Posterior vena cava (tissue), 2 donors: ENCODE data around the gene MED25. TPM values are rescaled to one million over a fixed set of nuclear protein-coding genes. Genes with fewer than 3 reads are reported as not detected.
A peak's percentile ranks its signal among the peaks of the same experiment; 100 is the strongest.
"Not testable (repeated sequence)": the region's sequence is repeated elsewhere in the genome, so short reads cannot be mapped to it uniquely, and the experiment has no call there.

Experiments
- DNase-seq: peaks from one replicate; pipeline ENCODE4 v3.0.0-alpha.2; 2020; ENCODE audit warnings: low spot score
- intact Hi-C, 2 donors: fragments of 100-400 bp; cut with DNase I; formaldehyde crosslinking; loops; one replicate each; pipeline versions ENCODE4 v1.14.1 to v1.14.2; 2022 to 2023
- total RNA-seq, 2 donors: library from RNA; stranded (reverse); fragmentation: NEBNext Ultra II Directional; extraction: Animal tissue kit (Norgen Biotek cat#: 25700); gene quantifications; one replicate each; pipeline ENCODE4 v1.2.1, GENCODE V29; 2021
- donor health status: DM: yes; HTN: yes; CAD: no.
- donor health status: DM: yes; HTN: yes; CAD: no.

The MED25 gene
- total RNA-seq, 2 donors from 2014 or later, result 25.6 to 25.9 TPM

DNA sequence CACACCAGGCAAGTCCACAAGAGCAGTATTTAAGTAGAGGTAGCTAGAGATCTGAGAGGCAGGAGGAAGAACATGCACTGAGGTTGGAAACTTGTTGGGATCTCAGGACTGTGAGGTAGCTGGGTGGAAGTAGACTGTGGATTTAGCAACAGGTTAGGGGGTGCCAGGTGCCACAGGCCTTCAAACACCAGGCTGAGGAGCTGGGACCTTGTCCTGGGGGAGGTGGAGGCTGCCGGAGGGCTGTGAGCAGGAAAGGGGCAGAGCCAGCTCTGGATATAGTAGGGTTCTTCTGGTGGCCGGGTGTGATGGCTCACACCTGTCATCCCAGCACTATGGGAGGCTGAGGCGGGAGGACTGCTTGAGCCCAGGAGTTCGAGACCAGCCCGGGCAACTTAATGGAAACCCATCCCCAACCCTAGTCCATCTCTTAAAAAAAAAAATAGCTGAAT, 8.1 kb upstream of the MED25 start:
- DNase-seq, result no peak
- intact Hi-C loops, result loop anchor here in 1 of 2 donors (5.0 kb wide), 1 partner anchor 43 kb away; the partner anchor contains the start of gene AP2A1

DNA sequence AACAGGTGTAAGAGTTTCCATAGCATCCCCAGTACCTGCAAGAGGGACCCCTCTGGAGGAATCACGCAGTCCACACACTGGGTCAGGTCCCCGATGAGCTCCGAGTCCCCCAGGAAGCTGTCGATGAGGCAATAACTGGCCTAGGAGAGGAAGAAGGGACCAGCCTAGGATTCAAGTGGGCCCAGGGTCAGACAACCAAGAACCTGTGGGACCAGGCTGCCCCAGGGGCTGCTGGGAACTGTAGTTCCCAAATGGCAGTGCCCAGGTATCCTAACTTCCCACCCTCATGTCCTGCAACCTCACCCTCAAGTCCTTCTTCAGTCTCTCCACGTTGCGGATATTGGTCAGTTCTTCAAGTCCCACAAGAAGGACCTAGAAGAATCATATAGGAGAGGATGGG, 6.8 kb upstream of the MED25 start:
- DNase-seq, result no peak
- intact Hi-C loops, result no loop called here

DNA sequence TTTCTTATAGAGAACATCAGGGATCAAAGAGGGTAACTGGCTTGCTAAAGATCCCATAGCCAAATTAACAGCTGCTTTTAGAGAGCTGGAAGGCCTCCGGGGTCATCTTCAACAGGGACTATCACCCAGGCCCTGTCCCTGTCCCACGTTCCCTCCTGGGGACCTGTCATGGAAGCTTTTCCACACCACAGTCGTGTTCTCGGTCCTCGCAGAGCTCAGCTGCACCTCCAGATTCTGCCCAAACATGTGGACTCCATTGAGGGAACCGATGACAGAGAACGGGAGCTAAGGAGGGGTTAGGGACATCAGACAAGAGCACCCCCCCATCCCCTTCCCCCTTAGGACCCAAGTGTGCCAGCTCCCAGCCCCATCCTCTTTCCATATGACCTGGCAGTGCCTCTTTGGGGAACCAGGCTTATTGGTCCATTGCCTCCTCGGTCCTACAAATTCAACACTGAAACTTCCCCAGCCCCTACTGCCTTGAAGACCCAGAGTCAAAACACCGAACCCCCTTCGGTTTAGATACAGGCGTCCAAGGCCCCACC, 5.6 kb upstream of the MED25 start:
- no peak for DNase-seq
- intact Hi-C loops, result no loop called here

DNA sequence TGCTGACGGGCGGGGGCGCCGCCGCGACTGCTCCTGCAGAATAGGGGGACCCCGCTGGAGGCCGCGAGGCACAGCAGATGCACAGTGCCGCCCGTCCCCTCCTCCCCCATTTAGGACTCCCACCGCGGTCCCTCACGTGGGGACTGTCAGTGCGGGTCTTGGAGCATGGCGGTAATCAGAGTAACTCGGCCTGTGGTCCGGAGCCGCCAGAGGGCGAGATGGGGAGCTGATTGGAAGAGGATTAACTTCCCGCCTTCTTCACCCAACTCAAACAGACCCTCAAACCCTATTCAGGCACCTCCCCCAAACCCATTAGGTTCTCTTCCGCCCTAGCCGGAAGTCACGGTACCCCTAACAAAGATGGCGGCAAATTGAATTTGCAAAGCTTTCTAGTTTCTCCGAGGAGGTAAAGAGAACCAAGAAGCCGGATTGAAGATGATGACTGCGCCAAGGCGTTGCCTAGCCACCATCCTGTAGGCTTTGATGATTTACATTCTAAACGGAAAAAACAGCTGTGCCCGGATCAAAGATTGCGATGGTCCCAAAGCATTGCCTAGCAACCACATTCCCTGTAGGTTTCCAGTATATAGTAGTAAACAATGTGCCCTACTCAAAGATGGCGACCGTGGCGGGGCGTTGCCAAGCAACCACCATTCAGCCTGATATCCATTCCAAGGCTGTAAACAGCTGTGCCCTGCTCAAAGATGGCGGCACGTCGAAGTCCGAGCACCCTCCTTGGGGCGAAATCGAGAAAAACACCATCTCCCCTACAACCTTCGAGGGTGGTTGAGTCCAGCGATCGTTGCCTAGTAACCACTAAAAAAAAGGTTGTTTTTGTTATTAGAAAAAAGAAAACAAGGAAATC, 4.9 kb upstream of the MED25 start, which contains the start of gene FUZ:
TSS of gene FUZ (minus strand) at position 296 of the 865 bp plus-strand sequence. CDS start at position 110, 186 bp downstream.
- peak; percentile 99 for DNase-seq
- intact Hi-C loops, result no loop called here

DNA sequence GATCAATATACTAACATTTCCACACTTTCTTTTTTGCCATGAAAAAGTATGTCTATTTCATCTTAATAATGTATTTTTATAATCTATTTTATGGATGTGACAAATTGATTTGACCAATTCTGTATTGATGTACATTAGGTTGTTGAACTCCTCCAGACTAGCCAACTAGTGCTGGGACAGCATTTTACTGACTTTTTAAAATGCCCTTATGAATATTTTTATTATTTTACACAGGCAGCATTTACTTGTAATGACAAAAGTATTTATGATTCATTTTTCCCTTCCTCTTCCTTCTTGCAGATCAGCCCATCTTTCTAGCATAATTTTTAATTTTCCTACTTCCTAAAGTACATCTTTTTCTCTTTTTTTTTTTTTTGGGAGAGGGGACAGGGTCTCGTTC, 4.1 kb upstream of the MED25 start:
- intact Hi-C loops, result no loop called here
- DNase-seq, result no peak

DNA sequence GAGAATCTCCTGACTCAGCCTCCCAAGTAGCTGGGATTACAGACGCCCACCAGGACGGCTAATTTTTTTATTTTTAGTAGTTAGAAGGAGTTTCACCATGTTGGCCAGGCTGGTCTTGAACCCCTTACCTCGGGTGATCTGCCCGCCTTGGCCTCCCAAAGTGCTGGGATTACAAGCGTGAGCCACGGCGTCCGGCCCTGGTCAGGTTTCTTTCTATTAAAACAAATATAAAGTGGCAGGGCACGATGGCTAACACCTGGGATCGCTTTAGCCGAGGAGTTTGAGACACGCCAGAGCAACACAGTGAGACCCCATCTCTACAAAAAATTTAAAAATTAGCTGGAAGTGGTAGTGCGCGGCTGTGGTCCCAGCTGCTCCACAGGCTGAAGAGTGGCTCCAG, 1.5 kb upstream of the MED25 start:
- intact Hi-C loops, result no loop called here
- no peak for DNase-seq

DNA sequence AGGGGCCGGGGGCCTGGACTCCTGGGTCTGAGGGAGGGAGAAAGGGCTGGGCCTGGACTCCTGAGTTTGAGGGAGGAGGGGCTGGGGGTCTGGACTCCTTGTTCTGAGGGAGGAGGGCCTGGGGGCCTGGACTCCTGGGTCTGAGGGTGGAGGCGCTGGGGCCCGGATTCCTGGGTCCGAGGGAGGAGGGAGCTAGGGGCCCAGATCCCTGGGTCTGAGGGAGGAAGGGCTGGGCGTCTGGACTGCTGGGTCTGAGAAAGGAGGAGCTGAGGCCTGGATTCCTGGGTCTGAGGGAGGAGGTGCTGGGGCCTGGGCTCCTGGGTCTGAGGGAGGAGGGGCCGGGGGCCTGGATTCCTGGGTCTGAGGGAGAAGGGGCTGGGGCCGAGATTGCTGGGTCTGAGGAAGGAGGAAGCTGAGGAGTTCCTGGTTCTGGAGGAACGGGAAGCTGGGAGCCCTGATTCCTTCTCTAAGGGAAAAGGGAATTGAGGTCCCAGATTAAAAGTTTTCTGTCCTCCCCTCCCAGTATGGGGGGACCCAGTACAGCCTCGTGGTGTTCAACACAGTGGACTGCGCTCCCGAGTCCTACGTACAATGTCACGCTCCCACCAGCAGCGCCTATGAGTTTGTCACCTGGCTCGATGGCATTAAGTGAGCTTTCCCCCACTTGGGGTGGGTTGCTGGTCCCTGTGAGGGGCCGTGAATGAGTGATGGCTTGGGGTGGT, 721 bp downstream of the MED25 start:
- intact Hi-C loops, result no loop called here
- DNase-seq, result no peak

DNA sequence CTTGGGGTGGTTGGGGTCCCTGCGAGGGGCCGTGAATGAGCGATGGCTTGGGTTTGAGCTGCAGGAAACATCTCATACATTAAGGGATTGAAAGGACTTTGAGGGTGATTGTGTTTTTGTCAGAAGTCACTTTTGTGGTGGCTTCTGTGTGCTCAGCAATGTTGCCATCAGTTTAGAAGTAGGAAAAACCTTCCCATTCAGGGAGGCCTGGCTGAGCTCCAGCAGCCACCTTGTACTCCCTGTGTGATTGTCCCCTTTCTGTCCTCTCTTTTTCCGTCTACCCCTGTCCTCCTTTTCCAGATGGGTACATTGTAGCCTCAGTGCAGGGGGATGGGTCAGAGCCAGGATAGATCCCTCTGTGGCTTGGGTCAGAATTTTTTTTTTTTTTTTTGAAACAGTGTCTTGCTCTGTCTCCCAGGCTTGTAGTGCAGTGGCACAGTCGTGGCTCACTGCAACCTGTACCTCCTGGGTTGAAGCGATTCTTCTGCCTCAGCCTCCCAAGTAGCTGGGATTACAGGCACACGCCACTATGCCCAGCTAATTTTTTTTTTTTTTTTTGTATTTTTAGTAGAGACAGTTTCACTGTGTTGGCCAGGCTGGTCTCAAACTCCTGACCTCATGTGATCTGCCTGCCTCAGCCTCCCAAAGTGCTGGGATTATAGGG, 1.5 kb downstream of the MED25 start:
- not testable (repeated sequence) for DNase-seq
- intact Hi-C loops, result loop anchor here in 1 of 2 donors (10.0 kb wide), 1 partner anchor 1215 kb away; the partner anchor contains the start of gene KLK12

DNA sequence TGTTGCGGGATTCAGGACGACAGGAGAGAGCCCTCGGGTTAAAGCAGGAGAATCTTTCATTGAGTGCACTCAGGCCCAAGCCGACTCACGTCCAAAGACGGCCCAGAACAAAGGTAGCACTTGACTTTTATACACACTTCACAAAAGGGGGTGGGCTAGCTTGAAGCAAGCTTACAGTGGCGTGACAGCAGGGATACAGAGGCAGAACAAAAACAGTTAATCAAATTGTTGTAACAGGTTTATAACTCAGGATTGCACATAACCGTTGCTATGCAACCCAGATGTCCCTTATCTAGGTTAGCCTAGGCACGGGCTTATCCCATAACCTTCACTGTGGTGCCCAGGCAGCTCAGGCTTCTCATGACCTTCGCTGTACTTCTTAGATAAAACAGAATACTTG, 2.0 kb downstream of the MED25 start:
- no peak for DNase-seq
- intact Hi-C loops, result loop anchor here in 1 of 2 donors (10.0 kb wide), 1 partner anchor 1215 kb away; the partner anchor contains the start of gene KLK12

DNA sequence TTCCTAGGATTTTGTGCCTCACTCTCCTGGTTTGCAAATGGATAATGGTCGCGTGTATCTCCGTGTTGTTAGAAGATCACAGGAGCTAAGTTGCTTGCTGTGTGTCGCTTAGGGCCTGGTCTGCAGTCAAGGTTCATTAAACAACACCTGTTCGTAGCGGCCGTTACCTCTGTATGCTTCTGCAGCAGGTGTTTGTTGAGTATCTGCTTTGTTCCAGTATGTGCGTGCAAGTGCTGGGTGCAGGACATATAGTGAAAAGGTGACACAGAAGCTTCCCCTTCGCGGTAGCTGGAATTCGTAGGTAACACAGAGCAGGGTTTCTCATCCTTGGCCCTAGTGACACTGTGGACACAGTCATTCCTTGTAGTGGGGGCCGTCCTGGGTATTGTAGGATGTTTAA, 5.4 kb downstream of the MED25 start:
- intact Hi-C loops, result loop anchor here in 1 of 2 donors (10.0 kb wide), 1 partner anchor 1211 kb away; the partner anchor contains the start of gene KLK12

DNA sequence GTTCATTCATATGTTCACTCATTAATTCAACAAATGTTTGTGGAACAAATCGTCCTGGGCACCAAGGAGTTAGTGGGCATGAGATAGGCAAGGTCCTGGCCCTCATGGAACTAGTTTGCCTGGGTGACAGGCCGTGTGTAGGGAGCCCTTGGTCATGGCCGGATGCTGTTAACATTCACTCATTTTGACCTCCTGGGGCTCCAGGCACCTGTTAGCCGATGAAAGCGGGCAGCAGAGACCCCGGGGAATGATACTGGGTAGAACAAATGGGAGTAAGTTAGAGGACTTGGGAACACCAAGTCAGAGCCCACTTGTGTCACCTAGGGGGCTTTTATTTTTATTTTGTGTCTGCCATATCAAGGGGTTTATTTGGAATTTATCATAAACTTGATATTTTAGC, 6.6 kb downstream of the MED25 start:
- DNase-seq, result no peak
- intact Hi-C loops, result loop anchor here in 1 of 2 donors (10.0 kb wide), 1 partner anchor 1210 kb away; the partner anchor contains the start of gene KLK12

More for the DNA sequence above, 5.4 kb downstream of the MED25 start:
- no peak for DNase-seq

DNA sequence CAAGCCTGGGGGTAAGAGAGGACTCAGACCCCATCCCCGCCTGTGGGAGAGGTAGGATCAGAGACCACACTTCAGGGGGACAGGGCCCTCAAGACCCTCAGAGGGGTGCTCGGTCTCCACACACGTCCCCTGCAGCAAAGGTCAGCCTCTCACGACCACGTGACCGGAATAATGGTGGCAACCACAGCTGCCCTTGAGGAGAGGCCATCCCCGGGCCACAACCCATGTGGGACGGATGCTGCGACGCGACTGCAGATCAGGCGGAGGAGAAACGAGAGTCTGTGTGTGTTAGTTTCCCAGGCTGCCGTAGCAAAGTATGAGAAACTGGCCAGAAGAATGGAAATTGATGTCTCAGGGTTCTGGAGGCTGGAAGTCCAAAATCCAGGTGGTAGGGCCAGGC, 8.9 kb downstream of the MED25 start:
- intact Hi-C loops, result loop anchor here in 1 of 2 donors (10.0 kb wide), 1 partner anchor 1208 kb away; the partner anchor contains the start of gene KLK12

DNA sequence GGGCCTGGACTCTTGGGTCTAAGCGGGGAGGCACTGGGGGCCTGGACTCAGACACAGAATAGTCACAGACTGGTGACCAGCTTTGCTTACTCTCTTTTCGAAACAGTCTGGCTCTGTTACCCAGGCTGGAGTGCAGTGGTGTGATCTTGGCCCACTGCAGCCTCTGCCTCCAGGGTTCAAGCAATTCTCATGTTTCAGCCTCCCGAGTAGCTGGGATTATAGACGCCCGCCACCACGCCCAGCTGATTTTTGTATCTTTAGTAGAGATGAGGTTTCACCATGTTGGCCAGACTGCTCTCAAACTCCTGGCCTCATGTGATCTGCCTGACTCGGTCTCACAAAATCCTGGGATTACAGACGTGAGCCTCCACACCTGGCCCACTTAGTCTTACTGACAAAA, 11.1 kb downstream of the MED25 start:
- intact Hi-C loops, result loop anchor here in 1 of 2 donors (10.0 kb wide), 1 partner anchor 1206 kb away; the partner anchor contains the start of gene KLK12

More for the DNA sequence above, 8.9 kb downstream of the MED25 start:
- DNase-seq, result no peak

DNA sequence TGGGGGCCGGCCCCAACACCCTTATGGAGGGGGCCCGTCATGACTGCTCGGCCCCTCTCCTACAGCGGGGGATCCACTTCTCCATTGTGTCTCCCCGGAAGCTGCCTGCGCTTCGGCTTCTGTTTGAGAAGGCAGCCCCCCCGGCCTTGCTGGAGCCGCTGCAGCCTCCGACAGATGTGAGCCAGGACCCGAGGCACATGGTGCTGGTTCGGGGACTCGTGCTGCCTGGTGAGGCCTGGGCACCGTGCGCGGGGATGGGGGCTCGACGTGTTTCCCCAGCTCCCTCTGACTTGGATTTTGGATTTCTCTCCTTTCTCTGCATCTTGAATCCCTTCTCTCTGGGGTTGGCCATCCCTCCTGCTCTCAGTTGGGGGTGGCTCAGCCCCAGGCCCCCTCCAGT, 11.6 kb downstream of the MED25 start:
- intact Hi-C loops, result loop anchor here in 1 of 2 donors (10.0 kb wide), 1 partner anchor 1205 kb away; the partner anchor contains the start of gene KLK12

More for the DNA sequence above, 11.1 kb downstream of the MED25 start:
- DNase-seq, result no peak

DNA sequence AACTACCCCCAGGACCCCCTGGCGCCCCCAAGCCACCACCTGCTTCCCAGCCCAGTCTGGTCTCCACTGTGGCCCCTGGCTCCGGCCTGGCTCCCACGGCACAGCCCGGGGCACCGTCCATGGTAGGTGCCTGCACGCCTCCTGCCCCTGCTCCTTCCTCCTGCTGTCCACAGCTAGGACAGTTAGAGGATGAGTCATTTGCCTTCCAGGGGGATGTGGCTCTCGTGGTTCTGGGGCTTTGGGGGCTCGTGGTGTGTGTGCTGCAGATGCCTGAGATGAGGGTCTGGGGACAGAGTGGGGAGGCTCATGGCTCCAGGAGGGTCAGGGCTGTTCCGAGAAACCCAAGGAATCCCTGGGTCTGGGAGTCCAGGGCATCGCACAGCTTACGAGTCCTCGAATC, 12.7 kb downstream of the MED25 start:
- intact Hi-C loops, result no loop called here
- no peak for DNase-seq

More for the DNA sequence above, 11.6 kb downstream of the MED25 start:
- no peak for DNase-seq

DNA sequence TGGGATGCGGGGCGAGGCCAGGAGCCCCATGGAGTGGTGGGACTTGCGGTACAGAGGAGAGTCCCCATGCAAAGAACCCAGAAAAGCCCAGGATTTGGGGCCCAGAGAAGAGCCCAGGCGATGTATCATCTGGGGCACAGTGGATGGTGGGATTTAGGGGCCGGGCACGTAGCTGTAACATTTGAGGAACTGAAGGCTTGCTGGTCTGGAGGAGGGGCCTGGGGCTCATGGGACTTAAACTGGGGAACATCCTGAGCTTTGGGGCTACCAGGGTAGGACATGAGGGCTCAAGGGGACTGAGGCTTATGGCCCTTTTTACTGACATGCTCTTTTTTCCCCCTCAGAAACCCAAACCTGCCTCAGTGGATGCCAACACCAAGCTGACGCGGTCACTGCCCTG, 13.5 kb downstream of the MED25 start:
- intact Hi-C loops, result no loop called here
- no peak for DNase-seq

DNA sequence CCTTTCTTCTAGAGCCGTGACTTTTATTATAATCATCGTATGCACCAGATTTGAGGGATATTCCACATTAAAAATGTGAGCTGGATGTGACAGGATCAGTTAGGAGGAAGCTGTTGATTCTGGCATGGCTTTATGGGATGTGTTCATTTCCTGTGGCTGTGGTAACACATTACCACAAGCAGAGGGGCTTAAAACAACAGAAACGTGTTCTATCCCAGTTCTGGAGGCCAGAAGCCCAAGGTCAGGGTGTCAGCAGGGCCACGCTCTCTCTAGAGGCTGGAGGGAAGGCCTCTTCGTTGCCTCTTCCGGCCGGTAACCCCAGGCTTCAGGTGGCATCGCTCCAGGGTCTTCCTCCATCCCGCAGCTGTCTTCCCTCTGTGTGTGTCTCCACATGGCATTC, 14.5 kb downstream of the MED25 start:
- intact Hi-C loops, result no loop called here
- DNase-seq, result no peak

DNA sequence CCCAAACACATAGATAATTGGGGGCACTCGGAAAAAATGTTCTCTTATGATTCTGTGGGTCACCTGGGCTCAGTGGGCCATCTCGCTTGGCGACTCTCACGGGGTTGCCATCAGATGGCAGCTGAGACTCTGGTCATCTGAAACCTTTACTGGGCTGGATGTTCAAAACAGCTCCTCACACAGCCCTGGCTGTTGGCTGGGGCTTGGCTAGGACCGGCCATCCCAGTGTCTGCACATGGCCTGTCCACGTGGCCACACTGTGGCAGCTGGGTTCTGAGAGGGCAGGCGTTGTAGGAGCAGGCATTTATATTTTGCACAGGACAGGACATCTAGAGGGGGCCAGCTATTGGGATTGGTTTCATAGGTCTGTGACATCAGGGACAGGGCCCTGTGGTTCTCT, 15.5 kb downstream of the MED25 start:
- intact Hi-C loops, result no loop called here
- DNase-seq, result no peak

DNA sequence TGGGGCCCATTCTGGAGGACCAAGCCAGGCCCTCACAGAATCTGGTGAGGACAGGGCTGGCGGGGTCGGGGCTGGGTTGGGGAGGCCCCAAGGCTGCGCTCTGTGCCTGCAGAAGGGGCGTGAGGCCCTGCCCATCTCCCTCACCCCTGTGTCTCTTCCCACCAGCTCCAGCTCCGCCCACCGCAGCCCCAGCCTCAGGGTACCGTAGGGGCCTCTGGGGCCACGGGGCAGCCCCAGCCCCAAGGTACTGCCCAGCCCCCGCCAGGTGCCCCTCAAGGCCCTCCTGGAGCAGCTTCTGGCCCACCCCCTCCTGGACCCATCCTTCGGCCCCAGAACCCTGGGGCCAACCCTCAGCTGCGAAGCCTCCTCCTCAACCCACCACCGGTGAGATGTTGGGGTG, 17.5 kb downstream of the MED25 start:
- no peak for DNase-seq
- intact Hi-C loops, result no loop called here
